ENCODE measurements around the gene CR1L. TPM values are rescaled to one million over a fixed set of nuclear protein-coding genes. Genes with fewer than 3 reads are reported as not detected.

The CR1L gene
- total RNA-seq, 1 donor = not detected

DNA sequence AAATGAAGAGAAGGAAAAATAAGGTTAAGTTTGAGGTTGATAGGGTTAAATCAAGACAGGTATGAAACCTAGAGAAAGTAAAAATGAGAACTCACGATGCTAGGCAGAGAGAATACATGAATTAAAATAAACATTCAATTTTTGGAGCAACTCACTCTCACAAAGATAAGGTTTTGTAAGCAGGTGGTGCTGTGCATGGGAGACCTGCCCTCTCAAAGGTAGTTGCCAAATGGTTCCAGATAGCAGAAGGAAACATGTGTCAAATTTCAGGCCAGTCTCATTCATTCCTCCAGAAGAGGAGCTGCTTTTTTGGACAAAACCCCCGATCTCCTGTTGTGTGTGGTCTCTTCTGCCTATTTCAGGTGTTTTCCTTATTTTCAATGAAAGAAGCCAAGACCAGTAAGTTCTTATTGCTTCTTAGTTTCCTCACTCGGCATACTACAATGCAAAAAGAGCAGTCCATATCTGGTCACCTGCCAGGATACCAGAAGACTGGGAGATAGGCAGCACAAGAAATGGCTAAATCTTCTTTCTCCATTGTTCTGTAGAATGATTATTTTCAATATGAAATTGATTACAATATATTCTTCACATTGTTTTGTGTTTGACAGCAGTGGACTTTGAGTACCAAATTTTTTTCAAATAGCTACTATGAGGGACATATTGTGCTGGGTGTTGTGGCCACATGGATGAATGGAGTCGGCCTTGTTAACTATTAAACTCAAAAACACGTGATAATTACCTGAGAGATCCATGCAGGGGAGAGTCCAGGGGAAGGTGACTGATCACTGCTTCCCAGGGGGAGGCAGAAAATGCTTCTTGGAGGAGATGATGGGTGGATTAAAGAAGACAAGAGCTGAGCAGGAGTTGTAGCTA is 3.6 kb downstream of the CR1L start:
- TF ChIP-seq, protein P1, sequence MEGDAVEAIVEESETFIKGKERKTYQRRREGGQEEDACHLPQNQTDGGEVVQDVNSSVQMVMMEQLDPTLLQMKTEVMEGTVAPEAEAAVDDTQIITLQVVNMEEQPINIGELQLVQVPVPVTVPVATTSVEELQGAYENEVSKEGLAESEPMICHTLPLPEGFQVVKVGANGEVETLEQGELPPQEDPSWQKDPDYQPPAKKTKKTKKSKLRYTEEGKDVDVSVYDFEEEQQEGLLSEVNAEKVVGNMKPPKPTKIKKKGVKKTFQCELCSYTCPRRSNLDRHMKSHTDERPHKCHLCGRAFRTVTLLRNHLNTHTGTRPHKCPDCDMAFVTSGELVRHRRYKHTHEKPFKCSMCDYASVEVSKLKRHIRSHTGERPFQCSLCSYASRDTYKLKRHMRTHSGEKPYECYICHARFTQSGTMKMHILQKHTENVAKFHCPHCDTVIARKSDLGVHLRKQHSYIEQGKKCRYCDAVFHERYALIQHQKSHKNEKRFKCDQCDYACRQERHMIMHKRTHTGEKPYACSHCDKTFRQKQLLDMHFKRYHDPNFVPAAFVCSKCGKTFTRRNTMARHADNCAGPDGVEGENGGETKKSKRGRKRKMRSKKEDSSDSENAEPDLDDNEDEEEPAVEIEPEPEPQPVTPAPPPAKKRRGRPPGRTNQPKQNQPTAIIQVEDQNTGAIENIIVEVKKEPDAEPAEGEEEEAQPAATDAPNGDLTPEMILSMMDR (IDR thresholded peaks at IDR 0.05; ENCODE audit: insufficient read depth, low read depth, low read length) = no peak
- no peak overlapping the region for H3K4me3 ChIP-seq (ENCODE audit: low read depth, low read length)
- no peak for DNase-seq (ENCODE audit: low read depth)

DNA sequence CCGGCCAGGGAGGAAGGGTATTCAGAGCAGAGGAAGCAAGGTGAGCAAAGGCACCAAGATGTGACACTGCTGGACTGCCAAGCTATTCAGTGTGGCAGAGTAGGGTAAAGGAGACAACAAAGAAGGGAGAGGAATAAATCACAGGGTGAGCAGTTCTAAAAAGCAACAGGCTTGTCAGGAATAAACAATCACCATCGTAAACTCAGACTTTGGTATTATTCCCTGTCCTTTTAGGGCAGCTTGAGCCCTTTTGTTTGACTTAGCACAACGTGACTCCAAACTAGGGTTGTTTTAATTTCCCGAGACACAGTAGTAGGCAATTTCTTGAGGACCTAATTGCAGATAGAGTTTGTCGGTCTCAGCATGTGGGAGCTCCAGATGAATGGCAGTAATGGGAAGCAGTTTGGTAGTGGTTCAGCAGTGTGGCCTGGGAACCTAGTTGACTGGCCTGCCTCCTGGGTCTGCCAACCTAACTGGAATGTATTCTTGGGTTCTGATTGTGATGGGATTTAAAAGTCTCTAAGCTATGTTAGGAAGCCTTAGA is 4.3 kb downstream of the CR1L start:
- DNase-seq (ENCODE audit: low read depth) = no peak
- TF ChIP-seq, protein P1 (IDR thresholded peaks at IDR 0.05; ENCODE audit: insufficient read depth, low read depth, low read length) = no peak
- H3K4me3 ChIP-seq (ENCODE audit: low read depth, low read length) = no peak overlapping the region

DNA sequence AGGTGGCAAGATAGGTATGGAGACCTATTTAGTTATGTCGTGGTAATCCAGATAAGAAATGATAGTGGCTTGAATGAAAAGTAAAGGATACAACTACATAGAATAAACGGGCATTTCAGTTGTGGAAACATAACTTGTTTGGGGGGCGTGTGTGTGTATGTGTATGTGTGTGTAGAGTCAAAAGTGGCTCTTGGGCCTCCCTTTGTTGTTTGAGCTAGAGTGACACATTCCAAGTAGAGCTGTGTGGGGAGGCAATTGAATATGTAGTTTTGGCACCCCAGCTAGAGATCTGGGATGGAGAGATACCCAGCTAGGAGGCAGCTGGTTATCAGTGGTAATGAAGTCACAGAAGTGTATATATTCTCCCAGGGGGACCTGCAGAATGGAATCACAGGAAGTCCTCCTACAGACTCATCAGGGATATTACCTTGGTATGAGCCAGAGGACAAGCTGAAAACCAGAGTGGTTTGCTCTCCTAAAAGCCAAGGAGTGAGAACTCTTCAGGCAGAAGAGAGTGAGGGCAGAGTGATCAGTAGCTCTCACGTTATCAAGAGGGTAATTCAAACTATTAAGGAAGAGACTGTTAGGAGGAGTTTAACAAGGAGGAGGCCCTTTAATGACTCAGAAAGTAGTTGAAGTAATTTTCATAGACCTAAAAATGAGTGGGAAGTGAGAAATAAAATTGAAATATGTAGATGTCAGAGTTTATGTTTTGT is 5.1 kb downstream of the CR1L start:
- H3K4me3 ChIP-seq (ENCODE audit: low read depth, low read length) = no peak overlapping the region
- DNase-seq (ENCODE audit: low read depth) = no peak
- TF ChIP-seq, protein P1 (IDR thresholded peaks at IDR 0.05; ENCODE audit: insufficient read depth, low read depth, low read length) = no peak

DNA sequence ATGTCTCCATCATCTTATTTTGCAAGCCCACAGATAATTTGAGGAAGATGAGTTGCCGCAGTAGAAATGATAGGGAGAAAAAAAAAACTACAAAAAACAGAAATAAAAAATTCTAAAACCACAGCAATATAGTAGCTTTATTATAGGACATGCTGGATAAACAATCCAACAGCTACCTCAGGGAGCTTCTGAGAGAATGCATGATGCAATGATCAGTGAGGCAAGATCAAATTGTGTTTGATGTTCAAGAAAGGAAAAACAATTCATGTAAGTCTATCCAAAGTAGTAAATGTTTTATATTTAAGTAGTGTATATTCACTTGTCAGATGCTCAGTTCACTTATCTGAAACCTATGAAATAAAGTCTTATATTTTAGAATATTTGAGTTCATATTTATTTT is 6.7 kb downstream of the CR1L start:
- no peak for DNase-seq (ENCODE audit: low read depth)
- TF ChIP-seq, protein P1 (IDR thresholded peaks at IDR 0.05; ENCODE audit: insufficient read depth, low read depth, low read length) = no peak
- no peak overlapping the region for H3K4me3 ChIP-seq (ENCODE audit: low read depth, low read length)

DNA sequence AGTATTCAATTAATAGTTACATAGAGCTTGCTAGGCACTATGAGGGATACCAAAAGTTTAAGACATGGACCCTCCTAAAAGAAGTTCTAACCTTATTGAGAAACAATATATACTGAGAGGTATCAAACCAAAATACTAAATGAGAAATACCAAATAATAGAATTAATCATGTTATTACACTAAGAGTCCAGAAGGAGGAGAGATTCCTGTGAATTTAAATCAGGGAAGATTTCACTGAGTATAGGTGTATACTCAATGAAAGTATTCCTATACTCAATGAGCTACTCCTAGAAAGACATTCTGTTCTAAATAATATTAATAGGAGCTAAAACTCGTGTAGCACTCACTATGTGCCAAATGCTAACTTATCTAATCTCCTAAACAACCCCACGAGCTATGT is 9.4 kb downstream of the CR1L start:
- TF ChIP-seq, protein P1 (IDR thresholded peaks at IDR 0.05; ENCODE audit: insufficient read depth, low read depth, low read length) = peak; percentile 31
- no peak overlapping the region for H3K4me3 ChIP-seq (ENCODE audit: low read depth, low read length)
- peak; percentile 7 for DNase-seq (ENCODE audit: low read depth)

DNA sequence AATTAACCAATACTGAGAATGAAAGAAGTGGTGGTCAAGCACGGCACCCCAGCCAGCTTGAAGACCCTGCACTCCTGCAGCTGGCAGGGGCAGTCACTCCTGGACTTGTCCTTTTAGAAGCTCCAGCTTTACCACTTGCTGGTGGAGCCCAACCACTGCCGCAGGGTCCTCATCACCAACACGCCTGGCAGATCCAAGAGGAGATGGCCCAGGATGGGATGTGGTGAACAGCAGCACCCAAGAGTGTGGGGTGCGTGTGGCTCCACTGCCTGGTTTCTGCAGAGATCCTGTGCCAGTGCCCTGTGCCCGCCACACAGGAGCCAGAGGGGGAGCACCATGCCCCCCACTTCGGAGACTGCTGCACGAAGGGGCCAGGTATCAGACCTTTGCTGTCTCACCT is 13.5 kb downstream of the CR1L start:
- TF ChIP-seq, protein P1 (IDR thresholded peaks at IDR 0.05; ENCODE audit: insufficient read depth, low read depth, low read length) = no peak
- H3K4me3 ChIP-seq (ENCODE audit: low read depth, low read length) = no peak overlapping the region
- no peak for DNase-seq (ENCODE audit: low read depth)

Measured in fibroblast of villous mesenchyme (primary cell).